GM12874 (cell line): ENCODE measurements around the gene SESN2.

ENCODE experiments used
- TF ChIP-seq, protein P1 (sequence below): IDR thresholded peaks from 2 replicates; pipeline ENCODE4 v1.5.1; 2011; ENCODE audit warnings: low read depth, mild to moderate bottlenecking, control low read depth, low read length, moderate library complexity; ENCODE audit not compliant: insufficient read depth

The SESN2 gene

GRCh38 chr1:28267633-28268032, 8.3 kb downstream of the SESN2 start:
- TF ChIP-seq, protein P1, sequence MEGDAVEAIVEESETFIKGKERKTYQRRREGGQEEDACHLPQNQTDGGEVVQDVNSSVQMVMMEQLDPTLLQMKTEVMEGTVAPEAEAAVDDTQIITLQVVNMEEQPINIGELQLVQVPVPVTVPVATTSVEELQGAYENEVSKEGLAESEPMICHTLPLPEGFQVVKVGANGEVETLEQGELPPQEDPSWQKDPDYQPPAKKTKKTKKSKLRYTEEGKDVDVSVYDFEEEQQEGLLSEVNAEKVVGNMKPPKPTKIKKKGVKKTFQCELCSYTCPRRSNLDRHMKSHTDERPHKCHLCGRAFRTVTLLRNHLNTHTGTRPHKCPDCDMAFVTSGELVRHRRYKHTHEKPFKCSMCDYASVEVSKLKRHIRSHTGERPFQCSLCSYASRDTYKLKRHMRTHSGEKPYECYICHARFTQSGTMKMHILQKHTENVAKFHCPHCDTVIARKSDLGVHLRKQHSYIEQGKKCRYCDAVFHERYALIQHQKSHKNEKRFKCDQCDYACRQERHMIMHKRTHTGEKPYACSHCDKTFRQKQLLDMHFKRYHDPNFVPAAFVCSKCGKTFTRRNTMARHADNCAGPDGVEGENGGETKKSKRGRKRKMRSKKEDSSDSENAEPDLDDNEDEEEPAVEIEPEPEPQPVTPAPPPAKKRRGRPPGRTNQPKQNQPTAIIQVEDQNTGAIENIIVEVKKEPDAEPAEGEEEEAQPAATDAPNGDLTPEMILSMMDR = no peak

GRCh38 chr1:28269529-28269928, 10.2 kb downstream of the SESN2 start:
- TF ChIP-seq, protein P1 = no peak

- TF ChIP-seq, protein P1 = no peak
Measured at GRCh38 chr1:28272215-28272852, 13.0 kb downstream of the SESN2 start.

DNA sequence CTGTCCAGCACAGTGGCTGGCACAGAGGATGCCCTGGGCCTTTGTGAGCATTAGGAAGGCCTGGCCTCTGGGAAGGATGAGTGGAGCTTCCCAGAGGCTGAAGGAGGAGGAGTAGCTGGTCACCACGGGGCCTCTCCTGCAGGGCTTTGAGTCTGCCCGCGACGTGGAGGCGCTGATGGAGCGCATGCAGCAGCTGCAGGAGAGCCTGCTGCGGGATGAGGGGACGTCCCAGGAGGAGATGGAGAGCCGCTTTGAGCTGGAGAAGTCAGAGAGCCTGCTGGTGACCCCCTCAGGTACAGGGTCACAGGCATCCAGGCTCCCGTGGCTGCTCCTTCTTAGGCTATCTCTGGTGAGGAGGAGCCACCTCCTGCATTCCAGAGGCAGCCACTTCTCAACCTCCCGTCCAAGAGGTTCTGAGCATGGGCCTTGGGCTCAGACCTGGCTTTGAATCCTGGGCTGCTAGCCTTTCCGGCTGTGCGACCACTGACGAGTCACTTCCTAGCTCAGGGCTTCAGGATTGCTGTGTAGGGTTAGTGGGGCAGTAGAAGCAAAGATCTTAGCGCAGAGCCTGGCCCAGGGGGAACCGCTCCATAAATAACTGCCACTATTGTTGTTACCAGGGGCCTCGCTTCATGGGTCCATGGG, 14.0 kb downstream of the SESN2 start:
- TF ChIP-seq, protein P1 = no peak

DNA sequence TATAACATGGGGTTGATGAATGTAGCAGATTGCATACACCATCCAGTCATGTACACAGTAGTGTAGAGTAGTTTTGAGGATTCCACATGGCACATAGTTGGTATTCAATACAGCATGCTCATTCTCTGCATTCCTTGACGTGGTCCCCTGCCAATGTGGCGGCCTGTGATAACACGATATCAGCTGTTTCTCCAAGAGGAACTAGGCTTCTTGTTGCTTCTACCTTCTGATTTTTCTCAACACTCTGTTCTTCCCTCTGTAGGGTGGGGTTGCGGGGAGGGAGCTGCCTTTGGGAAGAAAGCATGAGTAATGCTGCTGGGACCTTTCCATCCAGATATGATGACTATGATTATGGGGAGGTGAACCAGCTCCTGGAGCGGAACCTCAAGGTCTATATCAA, 19.4 kb downstream of the SESN2 start:
- TF ChIP-seq, protein P1 = no peak

DNA sequence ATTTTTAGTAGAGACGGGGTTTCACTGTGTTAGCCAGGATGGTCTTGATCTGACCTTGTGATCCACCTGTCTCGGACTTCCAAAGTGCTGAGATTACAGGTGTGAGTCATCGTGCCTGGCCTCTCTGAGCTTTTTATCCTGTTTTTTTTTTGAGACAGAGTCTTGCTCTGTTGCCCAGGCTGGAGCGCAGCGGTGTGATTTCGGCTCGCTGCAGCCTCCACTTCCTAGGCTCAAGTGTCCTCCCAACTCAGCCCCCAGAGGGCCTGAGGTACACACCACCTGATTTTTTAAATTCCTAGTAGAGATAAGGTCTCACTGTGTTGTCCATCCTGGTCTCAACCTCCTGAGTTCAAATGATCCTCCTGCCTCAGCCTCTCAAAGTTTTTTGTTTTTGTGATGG, 20.4 kb downstream of the SESN2 start:
- TF ChIP-seq, protein P1 = no peak

GRCh38 chr1:28280501-28280900, 21.2 kb downstream of the SESN2 start:
- TF ChIP-seq, protein P1 = no peak
